Smooth muscle cell (in vitro differentiated cells): ENCODE results near the gene EGLN3. TPM values are rescaled to one million over a fixed set of nuclear protein-coding genes. Genes with fewer than 3 reads are reported as not detected.
A peak's percentile ranks its signal among the peaks of the same experiment; 100 is the strongest.

Experiments used
- DNase-seq: peaks from one replicate; lab custom pipeline; 2025; ENCODE audit not compliant: unreplicated experiment; lab: John Stamatoyannopoulos, UW
- H2AFZ ChIP-seq: fragments of 200-600 bp; sonication (generic); 2 replicates; pipeline ENCODE4 v1.6.0; 2016; ENCODE audit warnings: antibody characterized with exemption, low read depth, mild to moderate bottlenecking
- H3F3A ChIP-seq: fragments of 200-600 bp; sonication (generic); 2 replicates; pipeline ENCODE4 v1.6.0; 2017; ENCODE audit warnings: antibody characterized with exemption, low read depth
- H3K27ac ChIP-seq: fragments of 200-600 bp; sonication (generic); 2 replicates; pipeline ENCODE4 v1.5.1; 2016; ENCODE audit warnings: low read depth, mild to moderate bottlenecking
- H3K27me3 ChIP-seq: fragments of 200-600 bp; sonication (generic); 2 replicates; pipeline ENCODE4 v1.6.1; 2016; ENCODE audit warnings: low read depth, mild to moderate bottlenecking
- H3K36me3 ChIP-seq: fragments of 200-600 bp; sonication (generic); 2 replicates; pipeline ENCODE4 v1.5.1; 2016; ENCODE audit warnings: low read depth
- H3K4me1 ChIP-seq: fragments of 200-600 bp; sonication (generic); 2 replicates; pipeline ENCODE4 v1.5.1; 2016; ENCODE audit warnings: low read depth
- H3K4me2 ChIP-seq: fragments of 200-600 bp; sonication (generic); 2 replicates; pipeline ENCODE4 v1.6.0; 2016; ENCODE audit warnings: mild to moderate bottlenecking
- H3K4me3 ChIP-seq: fragments of 200-600 bp; sonication (generic); 2 replicates; pipeline ENCODE4 v1.5.1; 2016; ENCODE audit warnings: mild to moderate bottlenecking
- H3K79me2 ChIP-seq: fragments of 200-600 bp; sonication (generic); 2 replicates; pipeline ENCODE4 v1.6.0; 2016; ENCODE audit warnings: low read depth, mild to moderate bottlenecking
- H3K9ac ChIP-seq: fragments of 200-600 bp; sonication (generic); 2 replicates; pipeline ENCODE4 v1.6.0; 2016; ENCODE audit warnings: low read depth
- H3K9me3 ChIP-seq: fragments of 200-600 bp; sonication (generic); replicated peaks from 2 replicates; pipeline ENCODE4 v1.5.1; 2016; ENCODE audit warnings: low read depth
- H4K20me1 ChIP-seq: fragments of 200-600 bp; sonication (generic); 2 replicates; pipeline ENCODE4 v1.6.0; 2016; ENCODE audit warnings: low read depth
- CTCF ChIP-seq: fragments of 200-600 bp; sonication (generic); IDR thresholded peaks from 2 replicates; pipeline ENCODE4 v1.5.1; 2017; ENCODE audit warnings: borderline replicate concordance, mild to moderate bottlenecking, antibody characterized with exemption; ENCODE audit not compliant: insufficient read depth, poor library complexity, severe bottlenecking
- WGBS: methylation state at CpG from one replicate; pipeline ENCODE4 v1.1.7; 2016; ENCODE audit warnings: low lambda C conversion rate; 5-methylcytosine and 5-hydroxymethylcytosine counted together
- polyA plus RNA-seq: library from polyadenylated mRNA; unstranded; fragments of >200 nt; fragmentation: Nextera tagmentation; extraction: Ambion mirVana; gene quantifications from 2 replicates; pipeline ENCODE4 v1.2.1, GENCODE V29; 2016
- total RNA-seq: library from RNA; depleted of rRNA; stranded (reverse); fragments of >200 nt; gene quantifications from 2 replicates; pipeline ENCODE4 v1.2.3, GENCODE V29; 2014

The EGLN3 gene
- total and polyA plus RNA-seq, 2 experiments from 2014 or later = 127 to 146 TPM

- no peak for DNase-seq
- Histone ChIP-seq H3K9me3 (no peaks in the 10 kb centered on the region), H2AFZ (no peak overlapping the region), H3K9ac (no peak overlapping the region), H4K20me1 (peaks cover 90% of the 10 kb centered on the region), H3K27me3 (no peaks in the 10 kb centered on the region), H3K79me2 (peaks cover 82% of the 10 kb centered on the region), H3K4me1 (peaks cover 93% of the 10 kb centered on the region), H3K36me3 (no peaks in the 10 kb centered on the region), H3K27ac (peak overlapping the region; percentile 59), H3F3A (peaks cover 21% of the 10 kb centered on the region), H3K4me2 (peak overlapping the region; percentile 3), H3K4me3 (no peak overlapping the region)
- 64% methylated on average over 2 of the region's 2 CpGs for WGBS
- no peak for TF ChIP-seq CTCF
Observed at GRCh38 chr14:33936391-33936790, 14.5 kb downstream of the EGLN3 start.

GRCh38 chr14:33934938-33935337 lies 15.9 kb downstream of the EGLN3 start:
- 93% methylated on average over 5 of the region's 5 CpGs for WGBS
- Histone ChIP-seq H3K4me2 (no peak overlapping the region), H3K9ac (no peak overlapping the region), H4K20me1 (peaks cover 90% of the 10 kb centered on the region), H3K9me3 (no peaks in the 10 kb centered on the region), H3F3A (peaks cover 21% of the 10 kb centered on the region), H3K79me2 (peaks cover 71% of the 10 kb centered on the region), H3K27me3 (no peaks in the 10 kb centered on the region), H3K27ac (peak overlapping the region; percentile 77), H3K4me1 (peaks cover 93% of the 10 kb centered on the region), H3K4me3 (no peak overlapping the region), H3K36me3 (no peaks in the 10 kb centered on the region), H2AFZ (no peak overlapping the region)
- no peak for TF ChIP-seq CTCF
- no peak for DNase-seq

GRCh38 chr14:33934043-33934750 lies 16.7 kb downstream of the EGLN3 start:
- Histone ChIP-seq H3K79me2 (peaks cover 64% of the 10 kb centered on the region), H3K9me3 (no peaks in the 10 kb centered on the region), H3K4me2 (peak overlapping the region; percentile 68), H3K4me1 (peaks cover 88% of the 10 kb centered on the region), H3K27ac (peak overlapping the region; percentile 77), H3K9ac (peak overlapping the region; percentile 6), H3K27me3 (no peaks in the 10 kb centered on the region), H3K4me3 (no peak overlapping the region), H3F3A (peaks cover 21% of the 10 kb centered on the region), H2AFZ (no peak overlapping the region), H4K20me1 (peaks cover 91% of the 10 kb centered on the region), H3K36me3 (no peaks in the 10 kb centered on the region)
- TF ChIP-seq CTCF = no peak
- 74% methylated on average over 7 of the region's 7 CpGs for WGBS
- no peak for DNase-seq

- peak overlapping the region; percentile 77 for H3K27ac ChIP-seq
- peaks cover 82% of the 10 kb centered on the region for H3K4me1 ChIP-seq
- no peak overlapping the region for H3K9ac ChIP-seq
- H2AFZ ChIP-seq = no peak overlapping the region
- 55% methylated on average over 8 of the region's 8 CpGs for WGBS
- no peak for TF ChIP-seq CTCF
- peaks cover 21% of the 10 kb centered on the region for H3F3A ChIP-seq
- peak overlapping the region; percentile 68 for H3K4me2 ChIP-seq
- H3K79me2 ChIP-seq = peaks cover 57% of the 10 kb centered on the region
- peaks cover 92% of the 10 kb centered on the region for H4K20me1 ChIP-seq
- H3K27me3 ChIP-seq = no peaks in the 10 kb centered on the region
- no peak overlapping the region for H3K4me3 ChIP-seq
- peaks cover 4% of the 10 kb centered on the region for H3K36me3 ChIP-seq
- no peak for DNase-seq
- no peaks in the 10 kb centered on the region for H3K9me3 ChIP-seq
Observed at GRCh38 chr14:33933386-33933933, 17.4 kb downstream of the EGLN3 start.
